ENCODE data around the gene C8G. TPM values are rescaled to one million over a fixed set of nuclear protein-coding genes. Genes with fewer than 3 reads are reported as not detected.

Gene C8G
- total and polyA plus RNA-seq, 9 of the 15 experiments (the other 6 are each of a cell fraction or from before 2014, with no cell fraction given): 0.35 to 5.9 (median 2.7) TPM; not detected in 2

- no peaks in the 10 kb centered on the region for H3K9me1 ChIP-seq (ENCODE audit: control insufficient read depth, insufficient read depth, low read length)
- ATAC-seq: peak; percentile 58; the same call in 2 of the 3 replicates
- no peak overlapping the region for H3K4me3 ChIP-seq
- peaks cover 86% of the 10 kb centered on the region for H3K36me3 ChIP-seq (ENCODE audit: control insufficient read depth, insufficient read depth, low read length)
- no peak for DNase-seq (ENCODE audit: extremely low read depth in 1 of 4, low spot score in 3 of 4)
- TF ChIP-seq, protein P1, sequence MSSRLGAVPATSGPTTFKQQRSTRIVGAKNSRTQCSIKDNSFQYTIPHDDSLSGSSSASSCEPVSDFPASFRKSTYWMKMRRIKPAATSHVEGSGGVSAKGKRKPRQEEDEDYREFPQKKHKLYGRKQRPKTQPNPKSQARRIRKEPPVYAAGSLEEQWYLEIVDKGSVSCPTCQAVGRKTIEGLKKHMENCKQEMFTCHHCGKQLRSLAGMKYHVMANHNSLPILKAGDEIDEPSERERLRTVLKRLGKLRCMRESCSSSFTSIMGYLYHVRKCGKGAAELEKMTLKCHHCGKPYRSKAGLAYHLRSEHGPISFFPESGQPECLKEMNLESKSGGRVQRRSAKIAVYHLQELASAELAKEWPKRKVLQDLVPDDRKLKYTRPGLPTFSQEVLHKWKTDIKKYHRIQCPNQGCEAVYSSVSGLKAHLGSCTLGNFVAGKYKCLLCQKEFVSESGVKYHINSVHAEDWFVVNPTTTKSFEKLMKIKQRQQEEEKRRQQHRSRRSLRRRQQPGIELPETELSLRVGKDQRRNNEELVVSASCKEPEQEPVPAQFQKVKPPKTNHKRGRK (tag; IDR thresholded peaks at IDR 0.05): no peak
- no peak for TF ChIP-seq ETV1 (tag; conservative IDR thresholded peaks at IDR 0.05; ENCODE audit: low read depth)
- TF ChIP-seq ZNF77 (CRISPR knock-in tag; IDR thresholded peaks at IDR 0.05): no peak
- TF ChIP-seq PRPF4 (IDR thresholded peaks at IDR 0.05; ENCODE audit: insufficient read depth, low read depth, low read length, poor library complexity, severe bottlenecking): no peak
- TF ChIP-seq POLR2G (IDR thresholded peaks at IDR 0.05; ENCODE audit: low read depth, low read length): 0 out of 2 replicates have a peak, but pooled peaks have one; percentile 21
- TF ChIP-seq, protein P2, sequence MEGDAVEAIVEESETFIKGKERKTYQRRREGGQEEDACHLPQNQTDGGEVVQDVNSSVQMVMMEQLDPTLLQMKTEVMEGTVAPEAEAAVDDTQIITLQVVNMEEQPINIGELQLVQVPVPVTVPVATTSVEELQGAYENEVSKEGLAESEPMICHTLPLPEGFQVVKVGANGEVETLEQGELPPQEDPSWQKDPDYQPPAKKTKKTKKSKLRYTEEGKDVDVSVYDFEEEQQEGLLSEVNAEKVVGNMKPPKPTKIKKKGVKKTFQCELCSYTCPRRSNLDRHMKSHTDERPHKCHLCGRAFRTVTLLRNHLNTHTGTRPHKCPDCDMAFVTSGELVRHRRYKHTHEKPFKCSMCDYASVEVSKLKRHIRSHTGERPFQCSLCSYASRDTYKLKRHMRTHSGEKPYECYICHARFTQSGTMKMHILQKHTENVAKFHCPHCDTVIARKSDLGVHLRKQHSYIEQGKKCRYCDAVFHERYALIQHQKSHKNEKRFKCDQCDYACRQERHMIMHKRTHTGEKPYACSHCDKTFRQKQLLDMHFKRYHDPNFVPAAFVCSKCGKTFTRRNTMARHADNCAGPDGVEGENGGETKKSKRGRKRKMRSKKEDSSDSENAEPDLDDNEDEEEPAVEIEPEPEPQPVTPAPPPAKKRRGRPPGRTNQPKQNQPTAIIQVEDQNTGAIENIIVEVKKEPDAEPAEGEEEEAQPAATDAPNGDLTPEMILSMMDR (IDR thresholded peaks at IDR 0.05 in 2 of 3, conservative IDR thresholded peaks at IDR 0.05 in 1 of 3; ENCODE audit: insufficient read depth in 2 of 3, low read depth in 1 of 3, low read length in 3 of 3): peak in 1 of 3 experiments; percentile 4; a peak in 1 of 6 replicates
- H3K27me3 ChIP-seq (ENCODE audit: control insufficient read depth in 2 of 2, insufficient read depth in 2 of 2, low read length in 2 of 2): no peaks in the 10 kb centered on the region
- CTCF ChIA-PET (ENCODE audit: low intra/inter-chr PET ratio): no interaction called here
- no peak overlapping the region for H2AFZ ChIP-seq (ENCODE audit: low read depth, low read length)
- no peak overlapping the region for H3K27ac ChIP-seq (ENCODE audit: extremely low read depth, low read depth, low read length)
- WGBS (ENCODE audit: insufficient coverage, low coverage, missing lambda C conversion rate): 88% methylated on average over 11 of the region's 12 CpGs
- no peaks in the 10 kb centered on the region for H4K20me1 ChIP-seq (replicated peaks; ENCODE audit: control insufficient read depth, insufficient read depth, low read length)
- BruUV-seq (replicated peaks): no TSS peak
- H3K9me3 ChIP-seq (replicated peaks; ENCODE audit: control insufficient read depth, insufficient read depth, low read depth, low read length): no peaks in the 10 kb centered on the region
- no peak overlapping the region for H3K9ac ChIP-seq (ENCODE audit: insufficient read depth in 1 of 2, low read depth in 2 of 2, low read length in 2 of 2)
- in situ Hi-C loops (cut with MboI): no loop called here
- H3K79me2 ChIP-seq (ENCODE audit: control insufficient read depth, insufficient read depth, low read length): peaks cover 7% of the 10 kb centered on the region; the same call in 1 of the 3 replicates
- H3K4me1 ChIP-seq (replicated peaks in 1 of 2; ENCODE audit: control insufficient read depth in 2 of 2, insufficient read depth in 2 of 2, low read length in 2 of 2): peaks cover 0 to 12% of the 10 kb centered on the region in 2 experiments; a peak in 1 of 5 replicates
- no peak overlapping the region for H3K4me2 ChIP-seq (ENCODE audit: insufficient read depth, low read length)
- intact Hi-C loops (cut with micrococcal nuclease): no loop called here
- FAIRE-seq: no peak
- POLR2A ChIA-PET: interaction anchor here (0.6 kb wide), 1 partner anchor 25 kb away, joined by 3 read pairs; no protein-coding TSS in a partner anchor
Observed at GRCh38 chr9:136910901-136911245, 34.2 kb upstream of the C8G start.
